HG02763 (cell line): Measurements from ENCODE around the gene ARMC5.

ENCODE experiments used
- ATAC-seq: cut with Tn5 transposase; IDR thresholded peaks from one replicate; pipeline ENCODE4 v1.9.1; 2021; ENCODE audit warnings: mild to moderate bottlenecking, moderate library complexity; ENCODE audit not compliant: unreplicated experiment

The ARMC5 gene

DNA sequence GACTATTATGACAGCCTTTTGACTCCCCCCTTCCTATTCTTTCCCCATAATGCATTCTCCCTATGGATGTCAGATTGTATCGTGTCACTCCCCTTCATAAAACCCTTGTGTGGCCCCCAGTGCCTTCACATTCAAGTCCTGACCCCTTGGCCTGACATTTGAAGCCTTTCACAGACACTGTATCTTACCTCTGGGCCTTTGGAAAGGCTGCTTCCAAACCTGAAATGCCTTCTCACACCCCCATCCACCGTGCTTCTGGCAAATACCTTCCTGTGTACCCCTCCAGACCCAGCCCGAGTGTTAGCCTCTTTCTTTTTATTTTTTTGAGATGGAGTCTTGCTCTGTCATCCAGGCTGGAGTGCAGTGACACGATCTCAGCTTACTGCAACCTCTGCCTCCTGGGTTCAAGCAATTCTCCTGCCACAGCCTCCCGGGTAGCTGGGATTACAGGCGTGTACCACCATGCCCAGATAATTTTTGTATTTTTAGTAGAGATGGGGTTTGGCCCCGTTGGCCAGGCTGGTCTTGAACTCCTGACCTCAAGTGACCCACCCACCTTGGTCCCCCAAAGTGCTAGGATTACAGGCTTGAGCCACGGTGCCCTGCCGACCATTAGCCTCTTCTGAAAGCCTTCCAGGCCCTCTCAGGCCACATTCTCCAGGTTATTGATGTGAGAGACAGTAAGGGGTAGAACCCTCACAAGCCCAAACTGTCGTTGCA, 2.1 kb downstream of the ARMC5 start:
- ATAC-seq, result no peak

DNA sequence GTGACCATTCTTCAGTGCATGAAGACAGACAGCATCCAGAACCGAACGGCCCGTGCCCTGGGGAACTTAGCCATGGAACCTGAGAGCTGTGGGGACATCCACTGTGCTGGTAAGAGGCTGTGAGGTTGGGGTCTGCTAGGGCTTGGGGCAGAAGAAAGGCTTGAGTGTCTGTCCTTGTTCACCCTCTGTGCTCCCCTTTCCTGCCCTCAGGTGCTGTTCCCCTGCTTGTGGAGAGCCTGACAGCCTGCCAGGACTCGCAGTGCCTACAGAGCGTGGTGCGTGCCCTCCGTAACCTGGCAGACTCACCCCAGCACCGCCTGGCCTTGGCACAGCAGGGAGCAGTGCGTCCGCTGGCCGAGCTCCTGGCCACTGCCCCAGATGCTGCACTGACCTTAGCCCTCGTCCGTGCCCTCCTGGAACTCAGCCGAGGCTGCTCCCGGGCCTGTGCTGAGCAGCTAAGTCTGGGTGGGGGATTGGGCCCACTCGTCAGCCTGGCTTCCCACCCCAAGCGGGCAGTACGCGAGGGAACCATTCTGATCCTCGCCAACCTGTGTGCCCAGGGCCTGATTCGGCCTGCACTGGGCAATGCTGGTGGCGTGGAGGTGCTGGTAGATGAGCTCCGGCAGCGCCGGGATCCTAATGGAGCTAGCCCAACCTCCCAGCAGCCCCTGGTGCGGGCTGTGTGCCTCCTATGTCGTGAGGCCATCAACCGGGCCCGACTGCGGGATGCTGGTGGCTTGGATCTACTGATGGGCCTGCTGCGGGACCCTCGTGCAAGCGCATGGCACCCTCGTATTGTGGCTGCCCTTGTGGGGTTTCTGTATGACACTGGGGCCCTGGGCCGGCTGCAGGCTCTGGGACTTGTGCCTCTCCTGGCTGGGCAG, 2.9 kb downstream of the ARMC5 start:
- no peak for ATAC-seq

DNA sequence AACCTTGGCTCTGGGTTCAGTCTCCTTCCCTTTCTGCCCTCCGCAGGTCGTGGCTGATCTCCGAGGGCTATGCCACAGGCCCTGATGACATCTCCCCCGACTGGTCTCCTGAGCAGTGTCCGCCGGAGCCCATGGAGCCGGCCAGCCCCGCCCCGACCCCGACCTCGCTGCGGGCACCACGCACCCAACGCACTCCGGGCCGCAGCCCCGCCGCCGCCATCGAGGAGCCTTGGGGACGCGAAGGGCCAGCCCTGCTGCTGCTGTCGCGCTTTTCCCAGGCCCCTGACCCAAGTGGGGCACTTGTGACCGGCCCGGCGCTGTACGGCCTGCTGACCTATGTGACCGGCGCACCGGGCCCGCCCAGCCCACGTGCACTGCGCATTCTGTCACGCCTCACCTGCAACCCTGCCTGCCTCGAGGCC, 5.1 kb downstream of the ARMC5 start:
- ATAC-seq, result no peak

DNA sequence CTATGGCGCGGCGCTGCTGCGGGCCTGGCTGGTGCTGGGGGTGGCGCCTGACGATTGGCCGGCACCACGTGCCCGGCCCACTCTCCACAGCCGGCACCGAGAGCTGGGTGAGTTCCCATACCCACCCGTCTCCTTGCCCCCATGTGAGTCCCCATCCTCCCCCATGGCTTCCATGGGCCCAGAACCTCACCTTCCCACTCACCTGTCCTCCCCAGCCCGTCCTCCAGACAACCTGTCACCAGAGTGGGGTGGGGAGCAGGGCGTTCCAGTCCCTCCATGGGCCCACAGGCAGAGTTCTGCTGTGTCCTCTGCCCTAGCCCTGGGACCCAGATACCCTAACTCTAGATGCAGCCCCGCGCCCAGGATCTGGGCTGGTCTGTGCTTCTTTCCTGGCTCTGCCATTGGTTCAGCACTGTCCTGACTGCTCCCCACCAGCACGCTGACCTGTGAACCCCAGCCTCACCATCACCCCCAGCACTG, 5.5 kb downstream of the ARMC5 start:
- ATAC-seq, result no peak

DNA sequence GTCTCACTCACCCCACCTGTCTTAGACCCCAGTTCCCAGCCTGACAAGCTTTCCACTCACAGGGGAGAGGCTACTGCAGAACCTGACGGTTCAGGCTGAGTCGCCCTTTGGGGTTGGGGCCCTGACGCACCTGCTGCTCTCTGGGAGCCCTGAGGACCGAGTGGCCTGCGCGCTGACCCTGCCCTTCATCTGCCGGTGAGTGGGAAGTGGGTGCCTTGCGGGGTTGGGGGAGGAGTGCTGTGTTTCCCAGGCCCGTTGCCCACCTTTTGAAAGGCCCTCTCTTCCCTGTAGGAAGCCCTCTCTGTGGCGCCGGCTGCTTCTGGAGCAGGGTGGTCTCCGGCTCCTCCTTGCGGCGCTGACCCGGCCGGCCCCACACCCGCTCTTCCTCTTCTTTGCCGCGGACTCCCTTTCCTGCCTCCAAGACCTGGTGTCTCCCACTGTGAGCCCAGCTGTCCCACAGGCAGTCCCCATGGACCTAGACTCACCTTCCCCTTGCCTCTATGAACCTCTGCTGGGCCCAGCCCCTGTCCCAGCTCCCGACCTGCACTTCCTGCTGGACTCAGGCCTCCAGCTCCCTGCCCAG, 6.6 kb downstream of the ARMC5 start:
- no peak for ATAC-seq

DNA sequence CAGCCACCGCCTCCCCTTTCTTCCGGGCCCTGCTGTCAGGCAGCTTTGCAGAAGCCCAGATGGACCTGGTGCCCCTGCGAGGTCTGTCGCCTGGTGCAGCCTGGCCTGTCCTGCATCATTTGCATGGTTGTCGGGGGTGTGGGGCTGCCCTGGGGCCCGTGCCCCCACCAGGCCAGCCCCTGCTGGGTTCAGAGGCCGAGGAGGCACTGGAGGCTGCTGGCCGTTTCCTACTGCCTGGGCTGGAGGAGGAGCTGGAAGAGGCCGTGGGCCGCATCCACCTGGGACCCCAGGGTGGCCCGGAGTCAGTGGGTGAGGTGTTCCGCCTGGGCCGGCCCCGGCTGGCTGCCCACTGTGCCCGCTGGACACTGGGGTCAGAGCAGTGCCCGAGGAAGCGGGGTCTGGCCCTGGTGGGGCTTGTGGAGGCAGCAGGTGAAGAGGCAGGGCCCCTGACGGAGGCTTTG, 7.1 kb downstream of the ARMC5 start:
- ATAC-seq, result no peak

DNA sequence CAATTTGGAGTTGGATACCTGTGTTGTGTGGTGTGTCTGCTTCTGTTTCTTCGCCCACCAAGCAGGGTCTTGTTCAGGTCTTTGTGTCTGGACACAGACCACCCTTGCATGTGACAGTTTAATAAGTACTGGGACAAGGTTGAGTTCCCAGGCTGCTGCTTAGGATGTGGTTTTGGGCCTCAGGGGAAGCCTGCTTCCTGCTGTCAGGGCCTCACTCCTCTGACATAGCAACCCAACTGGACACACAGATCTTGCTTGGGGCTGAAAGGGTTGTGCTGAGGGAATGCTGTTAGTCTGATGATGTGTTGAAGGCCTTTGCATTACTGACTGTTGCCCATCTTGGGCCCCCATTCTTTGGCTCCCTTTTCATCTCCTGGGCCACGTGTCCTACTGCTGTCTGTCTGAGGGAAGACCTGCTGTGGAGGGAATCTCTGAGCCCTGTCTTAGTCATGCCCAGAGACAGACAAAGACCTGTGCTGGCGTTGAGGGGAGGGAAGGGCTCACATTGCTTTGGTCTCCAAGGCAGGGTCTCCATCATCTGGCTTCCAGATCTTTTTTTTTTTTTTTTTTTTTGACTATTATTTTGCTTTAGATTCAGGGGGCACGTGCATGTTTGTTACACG, 8.0 kb downstream of the ARMC5 start:
- no peak for ATAC-seq

DNA sequence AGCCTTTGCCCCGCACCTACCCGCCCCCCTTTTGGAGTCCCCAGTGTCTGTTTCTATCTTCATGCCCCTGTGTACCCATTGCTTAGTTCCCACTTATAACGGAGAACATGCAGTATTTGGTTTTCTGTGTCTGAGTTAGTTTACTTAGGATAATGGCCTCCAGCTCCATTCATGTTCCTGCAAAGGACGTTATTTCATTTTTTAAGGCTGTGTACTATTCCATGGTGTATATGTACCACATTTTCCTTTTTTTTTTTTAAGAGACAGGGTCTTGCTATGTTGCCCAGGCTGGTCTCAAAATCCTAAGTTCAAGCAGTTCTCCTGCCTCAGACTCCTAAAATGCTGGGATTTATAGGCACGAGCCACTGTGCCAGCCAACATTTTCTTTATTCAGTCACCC, 8.6 kb downstream of the ARMC5 start:
- ATAC-seq, result no peak

DNA sequence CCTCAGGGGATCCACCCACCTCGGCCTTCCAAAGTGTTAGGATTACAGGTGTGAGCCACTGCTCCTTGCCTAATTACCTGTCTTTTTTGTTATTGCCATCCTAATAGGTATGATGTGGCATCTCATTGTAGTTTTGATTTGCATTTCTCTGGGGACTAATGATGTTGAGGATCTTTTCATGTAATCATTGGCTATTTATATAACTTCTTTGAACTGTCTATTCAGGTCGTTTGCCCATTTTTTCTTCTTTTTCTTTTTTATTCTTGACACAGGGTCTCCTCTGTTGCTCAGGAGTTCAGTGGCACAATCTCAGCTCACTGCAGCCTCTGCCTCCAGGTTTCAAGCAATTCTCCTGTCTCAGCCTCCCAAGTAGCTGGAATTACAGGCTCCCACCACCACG, 11.3 kb downstream of the ARMC5 start:
- no peak for ATAC-seq

DNA sequence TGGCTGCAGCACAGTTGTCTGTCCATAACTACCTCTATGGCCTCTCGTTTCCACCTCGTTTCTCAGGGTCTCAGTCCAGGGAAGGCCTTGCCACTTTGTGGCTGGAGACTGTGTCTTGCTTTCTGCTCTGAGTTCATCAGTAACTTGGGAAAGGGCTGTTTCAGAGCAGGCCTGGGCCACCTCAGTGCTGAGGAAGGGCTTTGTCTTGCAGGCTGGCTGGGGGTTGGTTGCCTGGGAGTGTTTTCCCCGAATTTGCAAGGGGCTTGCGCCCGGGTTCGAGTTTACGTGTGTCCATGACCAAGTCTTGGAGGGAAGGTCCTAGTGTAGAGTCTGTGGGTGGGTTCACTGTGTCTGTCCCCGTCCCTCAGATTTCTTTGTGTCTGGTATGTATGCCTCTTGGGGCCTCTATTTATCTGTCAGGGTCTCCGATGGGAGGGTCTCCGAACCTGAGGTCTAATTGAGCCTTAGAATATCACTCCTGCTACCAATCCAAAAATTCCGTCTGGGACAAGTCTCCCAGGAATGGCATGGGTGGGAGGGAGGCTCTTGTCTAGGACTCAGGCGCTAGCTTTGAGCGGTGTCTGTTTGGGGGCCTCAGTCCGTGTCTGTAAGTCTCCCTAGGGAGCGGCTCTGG, 12.1 kb downstream of the ARMC5 start:
- ATAC-seq, result no peak

DNA sequence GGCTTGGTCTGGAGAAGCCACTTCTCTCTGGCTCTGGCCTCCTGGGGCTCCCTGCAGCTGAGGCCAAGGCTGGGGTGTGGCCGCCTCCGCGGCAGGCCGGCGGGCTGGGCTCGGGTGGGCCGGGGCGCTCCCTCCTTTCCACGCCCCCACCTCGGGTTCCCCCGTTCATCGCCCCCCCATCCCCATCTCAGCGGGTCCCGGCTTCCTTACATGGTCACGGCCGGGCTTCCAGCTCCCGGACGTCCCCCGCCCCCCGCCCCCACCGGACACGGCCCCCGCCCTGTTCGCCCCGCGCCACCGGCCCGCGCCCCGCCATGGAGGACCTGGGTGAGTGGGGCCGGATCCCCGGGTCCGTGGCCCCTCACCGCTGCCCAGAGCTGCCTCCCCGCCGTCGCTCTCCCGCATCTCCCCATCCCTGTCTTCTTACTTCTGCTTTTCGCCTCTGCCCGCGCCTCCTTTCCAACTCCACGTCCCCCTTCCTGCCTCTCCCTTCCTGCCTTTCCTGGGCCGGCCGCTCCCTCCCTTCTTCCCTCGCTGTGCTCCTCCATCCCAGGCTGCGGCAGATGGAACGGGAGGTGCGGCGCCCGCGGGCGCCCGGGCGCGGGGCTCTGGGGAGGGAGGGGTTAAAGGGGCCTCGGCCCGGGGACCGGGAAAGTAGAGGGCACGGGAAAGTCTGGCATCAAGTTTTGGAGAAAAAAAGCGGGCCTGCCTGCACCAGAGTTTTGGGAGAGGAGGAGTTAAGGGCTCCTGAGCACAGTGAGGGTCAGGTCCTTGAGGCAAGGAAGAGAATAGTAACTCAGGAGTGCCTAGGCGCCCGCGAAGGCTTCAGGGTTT, 12.8 kb downstream of the ARMC5 start, which contains the start of gene TGFB1I1:
Gene TGFB1I1 (plus strand): TSS at position 278 of the 834 bp plus-strand sequence. CDS start 37 bp downstream, at position 315.
- no peak for ATAC-seq

DNA sequence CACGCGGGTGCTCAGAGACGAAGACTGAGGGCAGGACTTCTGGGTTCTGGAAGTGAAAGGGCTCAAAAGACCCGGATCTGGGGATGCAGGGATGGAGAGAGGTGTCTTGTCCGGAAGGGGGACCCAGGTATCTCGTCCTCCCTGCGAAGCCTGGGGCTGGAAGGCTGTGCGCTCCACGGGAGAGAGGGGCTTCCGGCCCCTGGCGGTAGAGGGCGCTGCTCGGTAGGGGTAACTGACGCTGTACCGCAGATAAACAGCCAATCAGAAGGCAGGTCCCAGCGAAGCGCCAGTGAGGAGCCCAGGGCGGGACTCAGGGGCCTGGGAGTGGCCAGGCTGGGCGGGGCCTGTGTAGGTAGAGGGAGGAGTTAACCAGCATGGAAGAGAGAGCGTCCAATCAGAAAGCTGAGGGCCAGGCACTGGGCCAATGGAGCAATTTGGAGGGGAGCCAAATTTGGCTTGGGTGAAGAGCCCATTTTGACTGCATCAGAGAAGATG, 13.5 kb downstream of the ARMC5 start:
- no peak for ATAC-seq

DNA sequence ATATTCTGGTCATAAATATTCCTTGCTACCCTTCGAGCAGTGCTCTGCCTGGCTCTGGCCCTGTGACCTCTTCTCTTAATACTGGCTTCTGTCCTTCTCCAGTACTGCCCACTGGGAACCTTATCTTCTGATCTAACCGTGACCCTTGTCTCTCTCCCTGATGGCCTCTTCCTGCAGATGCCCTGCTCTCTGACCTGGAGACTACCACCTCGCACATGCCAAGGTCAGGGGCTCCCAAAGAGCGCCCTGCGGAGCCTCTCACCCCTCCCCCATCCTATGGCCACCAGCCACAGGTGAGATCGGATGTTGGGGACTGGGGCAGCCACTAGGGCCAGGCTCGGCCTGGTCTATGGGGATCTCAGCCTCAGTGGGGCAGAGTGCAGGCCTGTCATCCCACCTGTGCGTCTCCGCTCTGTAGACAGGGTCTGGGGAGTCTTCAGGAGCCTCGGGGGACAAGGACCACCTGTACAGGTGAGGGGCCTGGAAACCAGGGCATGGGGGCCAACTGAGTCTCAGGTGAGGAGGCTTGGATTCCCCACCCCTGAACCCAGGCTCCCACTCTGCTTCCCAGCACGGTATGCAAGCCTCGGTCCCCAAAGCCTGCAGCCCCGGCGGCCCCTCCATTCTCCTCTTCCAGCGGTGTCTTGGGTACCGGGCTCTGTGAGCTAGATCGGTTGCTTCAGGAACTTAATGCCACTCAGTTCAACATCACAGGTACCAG, 14.1 kb downstream of the ARMC5 start:
- ATAC-seq, result no peak

DNA sequence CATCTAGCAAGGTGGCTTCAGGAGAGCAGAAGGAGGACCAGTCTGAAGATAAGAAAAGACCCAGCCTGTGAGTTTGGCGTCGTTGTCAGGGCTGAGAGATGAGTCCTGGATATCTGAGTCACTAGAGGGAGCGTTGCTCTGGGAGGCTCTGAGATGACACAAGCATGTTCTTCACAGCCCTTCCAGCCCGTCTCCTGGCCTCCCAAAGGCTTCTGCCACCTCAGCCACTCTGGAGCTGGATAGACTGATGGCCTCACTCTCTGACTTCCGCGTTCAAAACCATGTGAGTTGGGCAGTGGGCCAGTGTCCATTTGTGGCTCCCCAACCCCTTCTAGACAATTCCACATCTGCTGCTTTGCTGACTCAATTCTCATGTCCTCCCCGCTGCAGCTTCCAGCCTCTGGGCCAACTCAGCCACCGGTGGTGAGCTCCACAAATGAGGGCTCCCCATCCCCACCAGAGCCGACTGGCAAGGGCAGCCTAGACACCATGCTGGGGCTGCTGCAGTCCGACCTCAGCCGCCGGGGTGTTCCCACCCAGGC, 14.9 kb downstream of the ARMC5 start:
- ATAC-seq, result no peak

DNA sequence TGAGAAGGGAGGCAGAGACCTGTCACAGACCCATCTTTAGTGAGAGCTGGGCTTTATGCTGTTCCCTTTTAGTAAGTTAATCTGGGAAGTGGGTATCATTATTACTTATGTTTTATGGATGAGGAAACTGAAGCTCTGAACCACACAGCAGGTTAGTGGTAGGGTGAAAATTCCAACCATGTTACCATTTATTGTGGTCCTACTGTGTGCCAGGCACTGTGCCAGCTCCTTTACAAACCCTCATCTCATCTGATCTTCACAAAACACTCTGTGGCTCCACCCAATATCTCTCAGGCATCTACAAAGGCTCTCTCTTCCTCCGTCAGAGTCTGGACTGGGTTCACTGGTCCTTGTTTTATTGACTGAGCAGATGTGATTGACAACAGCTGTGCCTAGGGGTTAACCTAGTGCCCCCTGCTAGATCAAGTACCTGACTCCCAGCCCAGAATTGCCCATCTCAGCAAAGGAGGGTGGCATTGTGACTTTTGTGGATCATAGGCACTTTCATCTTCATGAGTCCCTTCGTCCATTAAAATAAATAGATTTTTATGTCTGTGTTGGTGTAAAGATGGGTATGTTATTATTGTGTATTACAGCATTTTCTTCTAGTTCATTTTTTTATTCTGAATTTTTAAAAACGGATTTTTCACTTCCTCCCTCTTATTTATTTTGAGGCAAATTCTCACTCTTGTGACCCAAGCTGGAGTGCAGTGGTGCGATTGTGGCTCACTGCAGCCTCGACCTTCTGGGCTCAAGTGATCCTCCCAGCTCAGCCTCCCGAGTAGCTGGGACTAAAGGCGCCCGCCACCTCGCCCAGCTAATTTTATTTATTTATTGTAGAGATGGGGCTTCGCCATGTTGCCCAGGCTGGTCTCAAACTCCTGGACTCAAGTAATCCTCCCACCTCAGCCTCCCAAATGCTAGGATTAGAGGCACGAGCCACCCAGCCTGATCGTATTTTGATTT, 15.8 kb downstream of the ARMC5 start:
- ATAC-seq, result no peak

DNA sequence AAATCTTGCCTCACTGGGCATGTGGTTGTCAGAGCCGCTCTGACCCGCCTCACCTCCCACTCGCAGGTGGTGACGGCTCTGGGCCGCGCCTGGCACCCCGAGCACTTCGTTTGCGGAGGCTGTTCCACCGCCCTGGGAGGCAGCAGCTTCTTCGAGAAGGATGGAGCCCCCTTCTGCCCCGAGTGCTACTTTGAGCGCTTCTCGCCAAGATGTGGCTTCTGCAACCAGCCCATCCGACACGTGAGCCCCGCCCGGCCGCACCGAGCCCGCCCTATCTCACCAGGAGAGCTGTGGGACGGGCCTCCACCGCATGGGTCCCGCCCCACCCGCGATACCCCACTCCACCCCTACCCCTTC, 16.6 kb downstream of the ARMC5 start:
- no peak for ATAC-seq
